ENCODE measurements around the gene CDKAL1. TPM values are rescaled to one million over a fixed set of nuclear protein-coding genes. Genes with fewer than 3 reads are reported as not detected.
"Not testable (repeated sequence)": the region's sequence is repeated elsewhere in the genome, so short reads cannot be mapped to it uniquely, and the experiment has no call there.

The CDKAL1 gene
- total RNA-seq, 1 donor from 2014 or later, result 11.2 TPM

DNA sequence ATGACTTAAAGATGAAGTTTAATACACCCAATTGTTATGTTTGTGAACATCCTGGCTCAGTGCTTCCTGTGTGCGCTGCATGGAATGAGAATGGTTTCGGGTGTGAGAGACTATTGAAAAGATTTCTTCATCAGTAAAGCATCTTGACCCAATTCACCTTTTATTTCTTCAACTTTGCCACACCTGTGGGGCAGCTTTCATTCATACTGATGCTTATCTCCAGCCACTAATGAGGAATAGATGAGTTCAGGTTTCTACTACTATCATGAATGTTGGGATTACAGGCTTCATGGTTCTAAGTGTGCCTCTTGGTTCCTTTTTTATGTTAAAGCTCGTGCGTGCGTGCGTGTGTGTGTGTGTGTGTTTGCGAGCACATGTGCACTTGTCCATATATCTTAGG, 685.6 kb downstream of the CDKAL1 start:
- no peak for DNase-seq (ENCODE audit: extremely low read depth, low read depth, low spot score)

DNA sequence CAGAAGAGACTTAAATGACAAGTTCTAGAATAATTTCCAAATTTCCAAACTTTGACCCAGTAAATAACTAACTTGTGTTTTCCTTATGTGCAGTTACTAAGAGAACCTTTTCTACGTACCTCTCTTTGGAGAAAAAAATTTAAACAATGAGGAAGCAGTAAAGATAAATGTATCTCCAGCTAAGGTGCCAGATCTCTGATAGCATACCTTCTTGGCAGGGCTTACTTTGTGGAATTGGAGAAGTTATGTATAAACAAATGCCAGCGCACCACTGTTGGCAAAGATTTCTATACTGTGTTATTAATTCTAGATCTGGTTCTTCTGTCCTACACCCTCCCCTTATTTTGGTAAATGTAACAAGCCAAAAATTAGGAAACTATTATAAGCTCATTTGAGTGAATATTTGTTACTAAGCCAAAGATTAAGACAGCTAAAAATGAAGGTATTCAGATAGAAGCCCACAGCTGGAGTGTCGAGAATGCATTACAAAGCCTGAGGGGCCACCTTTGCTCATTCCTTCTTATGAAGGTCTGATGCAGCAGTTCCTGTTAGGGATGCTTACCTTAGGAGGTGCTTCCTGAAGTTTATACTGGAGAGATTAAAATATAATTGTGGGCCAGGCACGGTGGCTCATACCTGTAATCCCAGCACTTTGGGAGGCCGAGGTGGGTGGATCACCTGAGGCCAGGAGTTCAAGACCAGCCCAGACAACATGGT, 686.2 kb downstream of the CDKAL1 start:
- DNase-seq (ENCODE audit: extremely low read depth, low read depth, low spot score), result no peak

DNA sequence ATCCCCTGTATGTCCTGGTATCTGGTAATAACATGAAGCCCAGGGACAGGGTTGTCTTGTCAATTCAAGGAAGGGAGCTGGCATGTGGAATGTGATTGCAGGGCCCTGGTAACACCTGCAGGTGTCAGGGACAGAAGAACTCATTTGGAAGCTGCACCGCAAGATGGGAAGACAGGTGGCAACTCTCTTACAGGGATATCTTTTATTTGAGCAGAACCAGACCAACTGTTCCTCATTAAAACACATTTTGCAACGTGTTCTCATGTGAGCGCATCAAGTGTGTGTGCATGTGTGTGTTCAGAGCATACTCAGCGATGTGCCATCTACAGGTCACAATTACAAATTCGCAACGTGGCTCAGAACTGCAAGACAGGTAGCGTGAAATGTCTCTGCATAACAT, 688.4 kb downstream of the CDKAL1 start:
- no peak for DNase-seq (ENCODE audit: extremely low read depth, low read depth, low spot score)

DNA sequence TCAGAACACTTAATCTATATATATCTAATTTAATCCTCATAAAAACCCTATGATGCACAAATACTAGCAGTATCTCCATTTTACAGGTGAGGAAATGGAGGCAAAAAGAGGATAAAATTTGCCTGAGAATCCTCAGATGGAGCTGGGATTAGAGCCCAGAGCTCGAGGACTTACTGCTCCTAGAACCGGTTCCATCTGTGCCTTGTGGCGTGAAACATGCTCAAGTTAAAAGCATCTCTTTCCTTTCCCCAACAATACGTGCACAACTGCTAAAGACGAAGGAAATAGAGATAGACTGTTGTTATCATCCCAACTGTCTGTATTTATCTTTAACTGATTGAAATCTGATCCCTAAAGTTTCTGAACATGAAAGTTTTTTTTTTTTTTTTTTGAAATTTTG, 691.7 kb downstream of the CDKAL1 start:
- DNase-seq (ENCODE audit: extremely low read depth, low read depth, low spot score), result no peak

DNA sequence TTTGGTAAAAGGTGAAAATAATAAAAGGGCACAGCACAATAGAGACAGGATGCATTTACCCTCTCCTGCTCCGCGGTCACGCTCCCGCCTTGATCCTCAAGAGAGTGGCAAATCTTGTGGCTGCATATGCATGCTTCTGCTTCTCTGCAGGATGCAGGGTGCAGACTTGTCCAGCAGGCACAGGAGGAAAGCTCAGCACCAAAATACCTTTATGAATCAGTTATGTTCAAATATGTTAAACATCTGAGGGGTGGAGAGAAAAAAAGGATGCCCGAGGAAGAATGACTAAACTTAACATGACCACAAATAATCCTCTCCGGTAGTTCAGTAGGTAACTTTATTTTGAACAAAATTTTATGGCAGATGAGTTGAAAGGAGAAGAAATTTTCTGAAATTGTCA, 693.2 kb downstream of the CDKAL1 start:
- no peak for DNase-seq (ENCODE audit: extremely low read depth, low read depth, low spot score)

DNA sequence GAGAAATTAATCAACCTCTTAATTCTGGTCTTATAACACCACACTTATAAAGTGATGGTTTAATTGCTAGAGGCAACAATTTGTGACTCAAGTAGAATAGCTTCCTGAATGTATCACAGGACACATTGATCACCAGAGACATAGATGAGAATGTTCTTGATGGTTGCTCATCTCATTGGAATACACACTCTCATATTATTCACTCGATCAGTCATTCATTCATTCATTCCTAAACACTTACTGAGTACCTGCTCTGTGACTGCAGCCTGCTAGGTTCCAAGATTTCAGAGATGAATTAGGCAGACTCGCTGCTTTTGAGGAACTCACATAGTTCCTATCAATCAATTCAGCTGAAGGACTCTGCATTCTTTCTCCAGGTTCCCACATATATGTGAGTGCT, 694.2 kb downstream of the CDKAL1 start:
- DNase-seq (ENCODE audit: extremely low read depth, low read depth, low spot score), result no peak

DNA sequence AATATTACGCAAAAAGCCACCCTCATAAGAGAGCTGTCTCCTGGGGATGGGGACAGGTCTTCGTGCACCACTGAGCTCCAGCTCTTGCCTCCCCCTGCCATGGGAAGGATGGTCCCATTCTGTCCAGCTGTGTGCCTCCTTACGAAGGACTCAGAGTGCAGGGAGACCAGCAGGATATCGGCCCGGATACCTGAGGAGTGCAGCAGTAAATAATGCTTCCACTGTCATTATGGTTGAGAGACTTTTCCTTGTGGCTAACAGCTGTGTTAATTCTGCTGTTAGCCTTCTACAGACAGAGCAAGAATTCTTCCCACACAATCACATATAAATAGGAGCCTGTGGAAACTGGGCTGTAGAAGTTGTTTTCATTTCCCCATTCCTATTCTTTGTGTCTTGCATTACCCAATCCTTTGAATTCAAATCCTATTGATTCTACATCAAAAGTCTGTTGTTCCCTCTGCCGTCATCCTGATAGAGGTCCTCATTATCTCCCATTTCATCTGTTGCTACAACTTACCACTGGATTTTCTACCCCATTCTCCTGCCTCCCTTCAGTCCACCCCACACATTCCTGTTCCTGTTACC, 694.7 kb downstream of the CDKAL1 start:
- no peak for DNase-seq (ENCODE audit: extremely low read depth, low read depth, low spot score)

DNA sequence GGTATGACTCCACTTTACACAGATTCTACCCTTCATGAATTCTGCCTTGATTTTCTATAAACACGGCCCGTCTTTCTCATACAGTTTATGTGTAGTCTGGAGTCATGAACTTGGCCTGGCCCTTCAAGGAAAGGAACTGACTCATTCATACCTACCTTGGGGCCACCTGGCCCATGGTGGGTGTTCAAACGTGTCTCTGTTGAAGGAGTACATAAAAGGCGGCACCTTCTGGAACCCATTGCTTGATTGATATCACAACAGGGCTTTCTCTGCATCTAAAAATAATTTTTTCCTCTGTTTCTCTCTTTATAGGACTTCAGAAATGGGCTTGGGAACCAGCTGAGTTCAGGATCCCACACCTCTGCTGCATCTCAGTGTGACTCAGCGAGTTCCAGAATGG, 696.3 kb downstream of the CDKAL1 start:
- no peak for DNase-seq (ENCODE audit: extremely low read depth, low read depth, low spot score)

DNA sequence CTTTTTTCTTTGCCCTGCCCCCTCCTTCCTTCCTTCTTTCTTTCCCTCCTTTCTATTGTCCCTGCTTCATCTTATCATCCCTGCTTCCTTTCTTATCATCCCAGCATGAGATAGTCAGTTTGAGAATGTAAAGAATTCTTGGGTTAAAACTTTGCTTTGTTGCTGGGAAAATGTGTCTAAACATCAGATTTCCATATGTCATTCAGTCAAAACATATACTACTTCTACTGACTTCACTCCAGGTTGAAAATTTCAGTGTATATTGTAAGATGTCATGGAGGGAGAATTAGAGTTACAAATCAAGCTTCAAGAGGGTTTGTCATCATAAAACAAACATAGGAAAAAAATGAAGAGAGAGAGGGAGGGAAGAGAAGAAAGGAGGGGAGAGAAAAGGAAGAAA, 700.9 kb downstream of the CDKAL1 start:
- DNase-seq (ENCODE audit: extremely low read depth, low read depth, low spot score), result no peak

DNA sequence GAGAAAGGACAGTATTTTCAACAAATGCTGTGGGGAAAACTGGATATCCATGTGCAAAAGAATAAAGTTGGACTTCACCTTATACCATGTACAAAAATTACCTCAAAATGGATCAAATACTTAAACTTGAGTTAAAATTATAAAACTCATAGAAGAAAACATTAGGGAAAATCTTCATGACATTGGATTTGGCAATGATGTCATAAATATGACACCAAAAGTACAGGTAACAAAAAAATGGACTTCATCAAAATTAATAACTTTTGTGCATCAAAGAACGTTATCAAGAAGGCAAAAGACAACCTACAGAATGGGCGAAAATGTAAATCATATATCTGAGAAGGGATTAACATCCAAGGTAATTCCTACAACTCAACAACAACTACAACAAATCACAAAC, 704.0 kb downstream of the CDKAL1 start:
- no peak for DNase-seq (ENCODE audit: extremely low read depth, low read depth, low spot score)

DNA sequence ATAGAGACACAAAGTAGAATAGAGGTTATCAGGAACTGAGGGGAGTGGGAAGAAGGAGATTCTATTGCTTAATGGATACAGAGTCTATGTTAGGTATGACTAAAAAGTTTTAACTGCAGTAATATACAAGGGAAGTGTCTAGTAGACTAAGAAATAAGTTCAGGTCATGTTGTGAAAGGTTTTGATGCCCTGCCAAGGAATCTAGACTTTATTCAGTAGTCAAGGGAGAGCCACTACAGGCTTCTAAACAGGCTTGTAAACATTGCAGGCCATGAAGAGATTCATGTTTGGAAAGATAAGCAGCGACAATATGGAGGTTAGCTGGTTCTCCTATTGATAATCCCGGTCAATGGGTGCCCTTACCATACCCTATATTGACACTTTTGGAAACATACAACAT, 706.5 kb downstream of the CDKAL1 start:
- no peak for DNase-seq (ENCODE audit: extremely low read depth, low read depth, low spot score)

DNA sequence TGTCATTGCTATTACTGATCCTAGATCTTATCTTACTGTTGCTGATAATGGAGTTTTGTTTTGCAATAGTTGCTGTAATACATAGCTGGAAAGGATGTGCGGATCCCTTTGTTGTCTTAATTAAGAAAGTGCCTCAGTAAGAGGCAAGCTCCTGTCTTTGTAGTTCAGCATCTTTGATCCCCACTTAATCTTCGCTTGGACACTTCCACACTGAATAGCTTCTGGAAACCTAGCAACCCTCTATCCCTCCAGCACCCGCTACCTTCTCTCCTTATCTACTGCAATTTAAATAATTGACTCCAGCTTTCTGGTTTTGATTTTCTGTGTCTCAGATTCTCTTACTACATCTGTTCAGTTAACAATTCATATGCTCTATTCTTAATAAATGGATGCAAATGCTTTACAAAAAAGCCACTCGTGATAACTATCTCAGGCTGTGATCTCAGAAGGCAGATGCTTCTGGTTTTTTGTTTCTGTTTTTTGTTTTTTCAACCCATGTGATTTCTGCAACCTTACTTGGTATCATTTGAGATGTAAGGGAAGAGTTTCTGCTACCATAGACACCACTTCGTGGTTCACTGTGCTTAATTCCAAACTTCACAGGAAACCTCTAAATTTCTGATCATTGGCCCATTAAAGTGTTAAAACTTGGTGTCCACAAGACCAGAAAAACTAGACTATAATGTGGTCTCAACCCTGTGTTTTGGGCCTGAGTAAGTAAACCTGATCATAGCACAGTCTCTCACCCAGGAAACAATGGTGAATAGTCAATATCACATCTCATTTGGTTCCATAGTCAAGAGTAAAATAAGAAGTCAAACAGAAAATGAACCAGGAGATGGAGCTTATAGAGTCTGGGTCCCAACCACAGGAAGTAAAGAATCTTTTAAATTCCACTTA, 707.2 kb downstream of the CDKAL1 start:
- DNase-seq (ENCODE audit: extremely low read depth, low read depth, low spot score), result no peak

DNA sequence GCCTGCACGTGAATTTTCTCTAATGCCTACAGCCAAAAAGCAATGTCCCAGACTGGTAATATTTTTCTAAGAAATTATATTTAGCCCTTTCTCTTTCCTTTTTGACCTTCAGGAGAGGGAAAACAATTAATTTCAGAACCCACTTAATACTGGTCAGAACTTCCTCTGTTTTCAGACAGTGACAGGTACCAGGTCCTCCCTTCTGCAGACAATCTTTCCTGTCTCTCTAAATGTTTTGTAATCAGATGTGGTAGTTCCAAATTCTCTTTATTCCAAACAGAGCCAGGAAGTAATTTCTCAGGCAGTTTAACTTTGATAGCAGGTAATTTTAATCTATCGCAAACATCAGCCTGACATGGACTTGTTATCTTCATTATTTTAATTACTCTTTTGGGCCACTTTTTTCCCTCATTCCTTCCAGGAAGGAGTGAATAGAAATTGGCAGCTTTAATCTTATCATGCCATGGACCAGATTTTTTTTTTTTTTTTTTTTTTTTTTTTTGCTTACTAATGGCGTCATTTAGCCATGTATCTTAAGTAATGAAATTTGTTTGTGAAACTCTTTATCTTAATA, 710.7 kb downstream of the CDKAL1 start:
- DNase-seq (ENCODE audit: extremely low read depth, low read depth, low spot score), result no peak

DNA sequence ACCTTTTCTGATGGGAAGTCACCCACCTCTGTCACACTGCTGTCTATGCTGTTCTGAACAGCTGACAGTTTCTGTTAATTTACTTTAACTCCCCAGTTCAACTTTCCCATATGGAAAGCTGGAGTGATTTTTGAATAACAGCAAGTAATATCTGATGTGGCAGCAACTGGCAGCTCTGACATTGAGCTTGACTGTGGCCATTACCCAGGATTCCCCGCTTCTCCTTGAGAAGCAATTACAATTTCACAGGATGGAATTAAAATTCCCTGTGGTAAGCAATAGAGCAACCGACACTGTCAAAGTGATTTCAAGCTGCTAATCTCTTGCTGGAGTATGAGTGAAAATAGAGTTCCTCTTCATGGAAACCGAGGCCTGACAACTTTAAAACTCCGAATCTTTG, 711.2 kb downstream of the CDKAL1 start:
- DNase-seq (ENCODE audit: extremely low read depth, low read depth, low spot score), result no peak

DNA sequence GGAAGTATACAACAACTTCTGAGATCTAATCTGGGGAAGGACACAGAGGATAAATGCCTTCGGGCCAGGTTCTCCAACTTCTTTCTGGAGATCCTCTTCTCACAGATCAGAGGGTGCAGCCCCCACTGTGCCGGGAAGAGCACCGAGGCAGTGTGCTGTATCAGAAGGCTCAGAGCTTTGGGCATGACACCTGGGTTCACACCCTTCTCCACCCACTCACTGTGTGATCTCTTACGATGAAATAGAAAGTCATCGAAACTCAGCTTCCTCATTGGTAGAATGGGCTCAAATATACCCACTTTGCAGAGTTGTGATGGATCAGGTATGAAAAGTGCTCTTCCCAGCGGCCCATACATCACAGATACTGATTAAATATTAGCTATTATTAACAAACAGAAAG, 711.8 kb downstream of the CDKAL1 start:
- no peak for DNase-seq (ENCODE audit: extremely low read depth, low read depth, low spot score)

DNA sequence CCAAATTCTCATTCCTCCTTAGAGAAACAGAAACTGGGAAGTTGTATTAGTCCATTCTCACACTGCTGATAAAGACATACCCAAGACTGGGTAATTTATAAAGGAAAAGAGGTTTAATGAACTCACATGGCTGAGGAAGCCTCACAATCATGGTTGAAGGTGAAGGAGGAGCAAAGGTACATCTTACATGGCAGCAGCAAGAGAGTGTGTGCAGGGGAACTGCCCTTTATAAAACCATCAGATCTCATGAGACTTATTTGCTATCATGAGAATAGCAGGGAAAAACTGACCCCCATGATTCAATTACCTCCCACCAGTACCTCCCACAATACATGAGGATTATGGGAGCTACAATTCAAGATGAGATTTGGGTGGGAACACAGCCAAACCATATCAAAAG, 720.2 kb downstream of the CDKAL1 start:
- not testable (repeated sequence) for DNase-seq (ENCODE audit: extremely low read depth, low read depth, low spot score)

DNA sequence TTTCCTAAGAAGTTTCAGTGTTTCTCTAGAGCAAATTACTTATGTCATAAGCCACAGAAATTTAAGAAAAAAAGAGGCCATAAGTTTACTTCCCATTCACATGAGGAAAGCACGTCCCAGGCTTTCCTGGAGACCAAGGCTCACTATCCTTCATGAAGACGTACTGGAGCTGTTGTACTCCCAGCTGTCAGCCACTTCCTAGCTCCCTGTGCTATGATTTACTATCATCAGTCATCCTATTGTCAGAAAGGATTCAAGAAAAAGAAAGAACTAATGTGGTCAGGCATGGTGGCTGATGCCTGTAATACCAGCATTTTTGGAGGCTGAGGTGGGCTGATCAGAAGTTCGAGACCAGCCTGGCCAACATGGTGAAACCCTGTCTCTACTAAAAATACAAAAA, 721.9 kb downstream of the CDKAL1 start:
- DNase-seq (ENCODE audit: extremely low read depth, low read depth, low spot score), result no peak

DNA sequence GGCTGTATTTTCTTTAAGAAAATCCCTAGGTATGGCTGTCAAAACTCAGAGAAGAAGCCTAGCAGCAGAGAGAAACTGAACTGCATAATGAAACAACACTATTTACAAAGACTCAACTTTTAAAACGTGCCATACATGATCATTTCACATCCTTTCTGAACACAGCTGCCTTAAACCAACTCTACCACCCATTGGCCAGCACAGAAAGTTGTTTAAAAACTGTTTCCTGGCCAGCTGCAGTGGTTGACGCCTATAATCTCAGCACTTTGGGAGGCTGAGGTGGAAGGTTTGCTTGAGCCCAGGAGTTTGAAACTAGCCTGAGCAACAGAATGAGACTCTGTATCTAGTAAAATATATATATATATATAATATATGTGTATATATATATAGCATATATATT, 722.9 kb downstream of the CDKAL1 start:
- no peak for DNase-seq (ENCODE audit: extremely low read depth, low read depth, low spot score)

DNA sequence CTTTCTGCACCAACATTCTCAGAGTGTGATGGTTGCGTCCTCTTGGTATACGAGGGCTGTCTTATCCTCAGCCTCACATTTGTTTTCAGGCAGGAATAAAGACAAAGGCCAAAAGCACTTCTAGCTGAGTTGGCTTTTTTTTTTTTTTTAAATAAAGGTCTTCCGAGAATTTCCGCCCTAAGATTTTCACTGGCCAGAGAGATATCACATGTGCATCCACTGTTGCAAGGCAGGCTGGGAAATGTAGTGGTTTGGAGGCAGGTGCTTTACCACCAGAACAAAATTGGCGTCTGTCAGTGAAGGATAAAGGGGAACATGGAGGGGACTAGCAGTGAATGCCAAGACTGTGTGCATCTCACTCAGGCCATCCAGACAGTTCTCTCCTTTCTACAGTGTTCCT, 724.4 kb downstream of the CDKAL1 start:
- DNase-seq (ENCODE audit: extremely low read depth, low read depth, low spot score), result no peak

DNA sequence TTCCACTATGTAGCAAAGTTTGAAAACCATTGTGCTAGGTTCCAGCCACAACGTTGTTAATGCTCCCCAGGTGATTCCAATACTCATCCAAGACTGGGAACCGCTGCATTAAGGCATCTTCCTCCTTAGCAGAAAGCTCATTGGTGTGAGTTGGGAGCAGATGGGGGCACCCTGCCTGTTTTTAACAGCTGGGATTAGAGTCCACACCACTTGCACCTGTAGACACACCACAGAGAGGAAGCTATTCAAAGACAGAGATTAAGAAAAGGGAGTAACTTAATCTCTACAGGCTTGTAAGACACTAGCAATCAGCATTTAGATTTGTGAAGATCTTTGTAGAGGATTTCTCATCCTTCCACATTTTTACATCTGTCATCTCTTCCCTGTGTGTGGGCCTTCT, 725.4 kb downstream of the CDKAL1 start:
- DNase-seq (ENCODE audit: extremely low read depth, low read depth, low spot score), result no peak

DNA sequence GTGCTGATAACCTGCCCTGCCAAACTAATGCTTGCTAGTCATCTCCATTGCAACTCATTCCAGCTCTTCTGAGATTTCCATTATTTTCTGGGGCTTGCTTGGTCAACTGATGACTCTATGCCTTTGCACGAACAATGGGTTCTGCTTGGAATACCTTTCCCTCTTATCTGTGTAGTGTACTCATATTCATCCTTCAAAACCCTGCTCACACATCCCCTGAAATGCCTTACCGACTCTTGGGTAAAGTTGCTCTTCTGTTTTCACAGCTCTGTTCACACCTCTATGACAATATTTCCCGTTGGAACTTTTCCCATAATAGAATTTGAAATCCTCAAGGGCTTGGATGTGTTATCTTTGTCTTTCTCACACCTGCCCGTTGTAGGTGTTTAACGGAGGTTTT, 728.2 kb downstream of the CDKAL1 start:
- DNase-seq (ENCODE audit: extremely low read depth, low read depth, low spot score), result no peak

Measured in glomerular endothelial cell (primary cell).